HG03432 (cell line): ENCODE measurements around the gene MRTFB.
A peak's percentile ranks its signal among the peaks of the same experiment; 100 is the strongest.

Experiments
- ATAC-seq: cut with Tn5 transposase; IDR thresholded peaks from one replicate; pipeline ENCODE4 v1.9.1; 2021; ENCODE audit warnings: mild to moderate bottlenecking, moderate library complexity; ENCODE audit not compliant: unreplicated experiment

MRTFB gene

DNA sequence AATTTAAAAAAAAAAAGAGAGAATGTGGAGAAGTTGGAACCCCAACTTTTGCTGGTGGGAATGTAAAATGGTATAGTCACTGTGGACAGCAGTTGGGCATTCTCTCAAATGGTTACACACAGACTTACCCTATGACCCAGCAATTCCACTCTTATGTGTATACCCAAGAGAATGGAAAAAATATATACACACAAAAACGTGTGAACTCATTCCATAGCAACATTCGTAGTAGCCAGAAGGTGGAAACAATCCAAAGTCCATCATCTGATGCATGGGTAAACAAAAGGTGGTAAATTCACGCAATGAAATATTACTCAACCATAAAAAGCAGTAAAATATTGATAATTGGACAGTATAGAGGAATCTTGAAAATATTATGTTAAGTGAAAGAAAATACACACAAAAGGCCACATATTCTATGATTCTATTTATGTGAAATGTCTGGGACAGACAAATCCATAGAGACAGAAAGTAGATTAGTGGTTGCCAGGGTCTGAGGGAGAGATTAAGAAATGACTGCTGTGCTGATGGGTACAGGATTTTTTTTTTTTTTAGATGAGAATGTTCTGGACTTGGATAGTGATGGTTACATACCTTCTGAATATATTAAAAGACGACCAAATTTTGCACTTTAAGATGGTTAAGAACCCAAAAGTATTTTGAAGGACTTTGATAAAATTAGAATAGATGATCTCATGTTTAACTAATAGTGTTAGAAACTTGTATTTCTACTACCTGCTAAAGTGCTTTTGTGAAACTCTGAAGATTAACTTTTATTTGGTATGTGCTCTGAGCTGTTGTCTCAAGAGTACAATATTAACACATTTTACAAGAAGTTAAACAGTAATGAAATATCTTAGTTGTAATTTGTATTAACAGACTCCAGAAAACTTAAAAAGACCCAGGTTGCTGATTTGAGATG lies 60.9 kb downstream of the MRTFB start:
- no peak for ATAC-seq

DNA sequence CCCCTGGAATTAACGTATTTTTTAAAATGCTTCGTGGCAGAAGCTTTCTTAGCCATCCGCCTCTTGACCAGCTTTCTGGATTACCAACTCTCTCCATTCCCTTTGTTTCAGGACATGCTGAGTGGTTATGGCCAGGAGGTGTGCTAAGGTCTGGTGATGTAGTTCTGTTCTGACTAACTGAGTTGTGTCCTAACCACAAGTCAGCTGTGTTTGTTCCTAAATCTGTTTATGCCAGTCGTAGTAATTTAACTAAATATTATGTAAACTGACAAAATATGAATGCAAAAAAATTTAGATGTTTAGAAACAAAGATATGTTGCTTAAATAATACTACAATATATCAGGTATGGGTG lies 61.6 kb downstream of the MRTFB start:
- ATAC-seq = peak; percentile 57

DNA sequence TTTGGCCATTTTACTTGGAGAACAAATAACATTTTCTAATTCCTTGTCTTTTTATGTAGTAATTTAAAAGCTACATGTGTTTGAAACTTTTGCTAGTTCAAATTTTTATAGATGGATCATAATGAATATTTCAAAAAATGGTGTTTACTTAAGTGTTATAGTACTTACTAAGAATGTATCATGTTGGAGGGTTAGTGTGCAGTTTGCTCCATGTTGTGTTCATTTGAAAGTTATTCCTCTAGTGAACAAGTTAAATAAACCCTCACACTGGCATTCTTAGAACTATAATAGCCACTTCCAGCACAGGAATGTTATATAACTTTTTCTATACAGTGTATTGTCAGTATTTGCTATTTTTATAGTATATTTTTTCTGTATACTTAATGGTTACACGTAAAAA lies 62.8 kb downstream of the MRTFB start:
- ATAC-seq = no peak

DNA sequence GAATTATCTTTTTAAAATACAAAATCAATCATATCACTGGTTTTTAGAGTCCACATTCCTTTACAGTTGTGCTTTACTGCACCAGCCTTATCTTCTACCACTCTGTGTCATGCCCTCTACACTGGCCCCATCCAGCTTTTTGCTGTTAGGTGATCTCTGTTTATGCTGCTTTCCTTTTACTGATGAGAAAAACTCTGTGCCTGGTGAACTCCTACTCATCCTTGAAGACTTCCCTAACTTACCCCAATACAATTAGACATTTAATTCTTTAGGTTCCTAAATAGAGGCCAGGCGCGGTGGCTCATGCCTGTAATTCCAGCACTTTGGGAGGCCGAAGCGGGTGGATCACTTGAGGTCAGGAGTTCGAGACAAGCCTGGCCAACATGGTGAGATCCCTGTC lies 64.6 kb downstream of the MRTFB start:
- ATAC-seq = no peak

DNA sequence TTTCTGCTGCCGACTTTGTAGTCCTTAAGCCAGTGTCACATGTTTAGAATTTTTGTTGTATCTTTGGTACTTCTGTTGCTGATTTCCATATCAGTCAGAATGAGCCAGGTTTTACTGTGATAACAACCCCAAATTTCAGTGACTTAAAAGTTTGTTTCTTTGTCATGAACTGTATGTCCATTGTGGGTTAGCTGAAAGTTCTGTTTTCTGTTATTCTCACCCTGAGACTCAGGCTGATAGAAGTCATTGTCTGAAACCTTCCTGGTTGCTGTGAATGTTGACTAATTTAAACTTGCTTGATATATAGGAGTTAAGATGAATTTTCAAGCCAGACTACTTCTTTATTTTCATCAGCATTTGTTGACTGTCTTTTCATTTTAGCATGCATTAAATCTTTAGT lies 68.8 kb downstream of the MRTFB start:
- no peak for ATAC-seq

DNA sequence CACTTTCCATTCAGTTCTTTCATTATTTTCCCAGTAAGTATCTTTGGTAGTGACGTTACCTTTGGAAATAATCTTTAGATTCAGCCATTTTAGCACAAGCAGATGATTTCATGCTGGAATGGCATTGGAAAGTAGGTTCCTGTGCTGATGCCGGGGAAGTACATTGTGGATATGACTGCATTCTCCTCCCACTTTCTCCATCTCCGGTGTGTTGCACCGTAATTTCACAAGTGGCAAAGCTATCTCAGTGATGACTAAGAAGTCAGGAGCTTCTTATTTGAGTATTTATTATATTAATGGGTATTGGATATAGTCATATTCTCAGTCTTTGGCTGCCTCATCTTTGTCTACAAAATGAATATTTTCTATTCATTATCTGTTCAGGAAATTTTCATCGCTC lies 69.8 kb downstream of the MRTFB start:
- no peak for ATAC-seq

DNA sequence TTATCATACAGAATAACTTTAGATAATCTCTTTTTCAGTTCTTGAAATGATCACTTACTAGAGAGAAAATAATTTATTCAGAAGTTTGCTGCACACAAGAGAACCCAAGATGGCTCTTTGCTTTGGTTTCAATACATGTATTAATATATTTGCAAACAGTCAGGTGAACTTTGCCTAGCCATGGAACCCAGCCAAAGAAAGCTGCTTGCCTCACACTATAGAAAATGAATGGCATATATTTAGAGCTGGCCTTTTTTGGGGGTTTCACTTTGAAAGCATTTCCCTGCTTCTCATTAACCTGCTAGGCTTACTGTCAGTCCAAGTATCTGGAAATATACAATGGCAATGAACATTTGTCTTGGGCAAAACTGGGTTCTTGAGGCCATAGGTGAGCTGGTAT lies 75.3 kb downstream of the MRTFB start:
- ATAC-seq = no peak

DNA sequence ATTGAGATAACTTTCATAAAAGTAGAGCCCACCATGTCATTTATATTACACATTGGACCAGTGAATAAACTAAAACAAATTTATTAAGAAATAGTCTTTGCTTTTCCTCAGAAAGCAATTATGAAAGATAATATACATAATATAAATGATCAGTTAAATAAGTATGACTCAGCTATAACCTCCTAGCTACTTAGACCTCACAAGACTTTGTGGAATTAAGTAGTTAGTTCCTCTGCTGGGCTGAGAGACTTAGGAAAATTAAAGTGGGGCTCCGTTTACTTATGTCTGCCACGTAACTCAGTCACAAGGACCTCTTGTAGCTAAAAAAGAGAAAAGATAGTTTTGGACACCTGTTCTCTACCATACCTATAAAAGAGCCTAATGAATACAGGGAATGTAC lies 76.9 kb downstream of the MRTFB start:
- ATAC-seq = no peak

DNA sequence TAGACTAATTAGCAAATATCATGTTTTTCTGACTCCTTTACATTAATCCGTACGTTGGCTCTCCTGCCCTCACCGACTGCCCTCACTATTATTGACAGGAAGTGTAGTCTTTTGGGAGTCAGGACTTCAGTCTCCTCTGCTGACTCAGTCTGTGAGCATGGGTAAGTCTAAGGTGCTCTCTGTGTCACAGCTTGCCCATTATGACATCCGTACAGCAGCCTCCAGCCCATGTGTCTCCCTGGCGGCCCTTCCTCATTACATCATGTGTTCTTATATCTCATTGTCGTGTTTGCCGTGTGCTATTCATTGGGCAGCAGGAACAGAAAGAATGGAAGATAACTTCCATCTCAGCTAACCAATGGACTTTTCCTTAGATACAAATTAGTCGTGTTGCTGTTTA lies 77.5 kb downstream of the MRTFB start:
- ATAC-seq = no peak

DNA sequence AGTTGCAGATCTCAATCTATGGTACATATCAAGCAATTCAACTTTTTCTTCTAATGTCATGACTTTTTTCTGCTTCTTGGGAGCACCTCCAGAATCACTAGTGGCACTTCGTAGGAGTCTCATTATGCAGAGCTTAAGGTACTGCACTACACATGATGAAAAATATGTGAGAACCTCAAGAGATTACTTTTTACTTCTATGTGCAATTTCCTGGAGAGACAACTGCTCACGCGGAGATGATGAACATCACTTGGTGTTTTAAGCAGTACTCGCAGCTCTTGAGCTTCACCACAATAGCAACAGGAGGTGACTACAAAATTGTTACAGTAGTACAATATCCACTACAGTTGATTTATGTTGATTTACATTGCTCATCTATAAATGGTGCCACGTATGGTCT lies 79.7 kb downstream of the MRTFB start:
- ATAC-seq = no peak

DNA sequence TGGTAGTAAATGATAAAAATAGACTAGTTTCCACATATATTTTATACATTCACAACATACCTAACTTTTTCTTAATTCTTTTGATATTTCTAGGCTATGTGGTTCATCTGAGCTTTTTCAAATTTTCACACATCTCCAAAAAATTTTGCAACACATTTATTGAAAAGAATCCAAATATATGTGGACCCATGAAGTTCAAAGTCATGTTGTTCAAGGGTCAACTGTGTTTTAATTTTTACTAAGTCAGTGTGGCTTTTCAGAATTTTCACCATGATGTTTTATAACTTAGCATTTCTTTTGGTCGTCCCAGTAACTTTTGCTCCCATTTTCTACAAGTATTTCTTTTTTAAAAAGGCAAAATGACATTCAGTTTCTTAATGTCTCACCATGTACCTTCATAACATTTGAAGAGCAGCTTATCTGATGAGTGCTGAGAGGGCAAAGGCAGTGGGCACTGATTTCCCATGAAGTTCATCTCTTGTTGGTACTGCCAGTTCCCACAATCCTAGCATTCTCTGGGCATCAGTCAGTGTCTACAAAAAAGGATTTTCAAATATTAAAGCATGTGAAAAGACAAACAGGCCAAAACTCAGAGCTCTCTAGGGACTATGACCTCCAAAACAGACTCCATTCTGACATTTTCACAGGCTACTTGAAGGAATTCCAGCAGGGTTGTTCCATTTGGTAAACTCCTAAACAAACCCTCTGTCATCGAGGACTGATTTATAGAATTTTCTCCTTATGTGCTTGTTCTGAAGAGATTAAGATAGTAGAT lies 80.3 kb downstream of the MRTFB start:
- ATAC-seq = no peak

DNA sequence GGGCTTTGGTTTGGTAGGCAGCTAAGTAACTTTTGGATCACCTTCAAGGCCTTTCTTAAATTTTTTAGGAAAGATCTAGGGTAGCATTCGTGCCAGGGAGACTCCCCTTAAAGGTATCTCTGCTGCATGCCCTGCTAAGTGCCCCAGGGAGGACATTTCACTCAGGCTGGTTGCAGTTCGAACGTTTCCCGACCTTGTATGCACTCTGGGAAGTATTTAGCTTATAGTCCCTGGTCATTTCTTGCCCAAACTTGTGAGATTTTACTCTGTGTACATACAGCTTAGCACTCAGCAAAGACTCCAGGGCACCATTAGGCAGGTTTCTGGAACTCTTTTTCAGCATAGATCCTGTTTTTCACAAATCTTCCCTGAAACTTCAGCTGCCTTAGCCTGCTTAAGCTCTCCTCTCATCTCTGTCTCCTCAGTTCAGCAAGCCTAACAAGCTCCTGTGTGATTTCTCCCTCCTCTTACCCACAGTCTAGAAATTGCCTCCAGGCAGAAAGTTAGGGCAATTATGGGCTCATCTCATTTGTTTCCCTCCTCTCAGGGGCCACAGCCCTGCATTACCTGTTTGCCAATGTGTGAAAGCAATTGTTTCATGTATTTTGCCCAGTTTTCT lies 84.6 kb downstream of the MRTFB start:
- no peak for ATAC-seq

DNA sequence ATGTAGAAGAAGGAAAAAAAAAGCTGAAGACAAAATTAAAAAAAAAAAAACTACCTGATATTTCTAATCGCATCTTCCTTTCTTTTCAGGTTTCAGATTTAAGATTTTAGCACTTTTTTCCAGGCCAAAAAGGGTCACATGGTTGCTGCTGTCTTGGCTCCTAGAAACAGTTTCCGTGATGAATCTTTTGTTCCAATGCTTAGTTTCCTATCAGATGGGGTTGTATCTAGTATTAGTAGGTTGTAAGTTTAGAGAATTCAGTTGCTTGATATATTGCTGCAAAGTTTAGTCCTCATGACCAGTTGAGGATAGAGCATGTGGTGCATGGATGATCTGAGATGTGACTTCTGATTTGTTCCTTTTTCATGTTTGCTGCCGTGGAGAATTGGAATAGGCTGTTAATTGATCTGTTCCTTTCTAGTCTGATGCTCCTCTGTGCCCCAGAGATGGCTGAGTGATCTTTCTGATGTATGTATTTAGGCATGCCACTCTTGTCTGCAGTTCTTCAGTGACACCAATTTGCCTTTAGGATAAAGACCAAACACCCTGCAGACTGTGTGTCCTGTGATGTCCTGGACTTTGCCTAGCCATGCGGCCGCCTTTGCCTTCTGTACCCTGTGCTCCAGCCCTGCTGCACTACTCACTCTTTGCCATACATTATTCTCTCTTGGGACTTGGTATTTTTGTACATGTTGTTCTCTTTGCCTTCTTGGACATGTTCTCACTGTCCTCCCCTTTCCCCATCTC lies 94.0 kb downstream of the MRTFB start:
- no peak for ATAC-seq

DNA sequence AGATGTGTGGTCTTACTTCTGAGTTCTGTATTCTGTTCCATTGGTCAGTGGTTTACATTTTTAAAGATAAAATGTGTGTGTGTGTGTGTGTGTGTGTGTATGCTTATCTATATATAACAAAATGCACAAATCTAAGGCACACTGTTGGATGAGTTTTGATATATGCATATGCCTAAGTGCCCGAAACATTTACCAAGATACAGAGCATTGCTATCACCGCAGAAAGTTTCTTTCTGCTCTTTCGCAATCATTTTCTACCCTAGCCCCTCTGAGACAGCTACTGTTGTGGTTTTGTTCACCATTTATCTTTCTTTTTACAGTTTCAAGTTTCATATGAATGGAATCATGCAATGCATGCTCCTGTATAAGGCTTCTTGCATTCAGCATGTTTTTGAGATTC lies 97.0 kb downstream of the MRTFB start:
- no peak for ATAC-seq

DNA sequence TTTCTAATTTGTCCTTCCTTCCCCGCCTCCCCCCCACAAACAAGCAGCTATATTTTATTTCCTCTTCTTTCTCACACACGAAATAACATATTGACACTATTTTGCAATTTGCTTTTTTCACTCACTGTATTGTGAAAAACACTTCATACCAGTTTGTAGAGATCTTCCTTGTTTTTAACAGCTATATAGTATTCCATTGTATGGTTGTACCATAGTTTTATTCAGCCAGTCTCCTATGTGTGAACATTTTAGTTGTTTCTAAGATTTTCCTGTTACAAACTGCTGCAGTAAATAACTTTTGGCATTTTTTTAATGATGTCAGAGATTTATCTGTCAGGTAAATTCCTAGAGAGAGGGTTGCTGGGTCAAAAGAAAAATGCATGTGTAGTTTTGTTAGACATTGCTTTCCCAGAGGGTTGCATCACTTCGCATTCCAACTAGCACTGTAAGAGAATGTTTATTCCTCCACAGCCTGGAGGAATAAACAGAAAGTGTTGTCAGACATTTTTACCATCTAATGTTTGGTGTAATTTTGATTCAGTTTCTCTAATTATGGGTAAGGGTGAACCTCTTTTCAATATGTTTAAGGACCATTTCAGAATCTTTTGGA lies 101.2 kb downstream of the MRTFB start:
- no peak for ATAC-seq

DNA sequence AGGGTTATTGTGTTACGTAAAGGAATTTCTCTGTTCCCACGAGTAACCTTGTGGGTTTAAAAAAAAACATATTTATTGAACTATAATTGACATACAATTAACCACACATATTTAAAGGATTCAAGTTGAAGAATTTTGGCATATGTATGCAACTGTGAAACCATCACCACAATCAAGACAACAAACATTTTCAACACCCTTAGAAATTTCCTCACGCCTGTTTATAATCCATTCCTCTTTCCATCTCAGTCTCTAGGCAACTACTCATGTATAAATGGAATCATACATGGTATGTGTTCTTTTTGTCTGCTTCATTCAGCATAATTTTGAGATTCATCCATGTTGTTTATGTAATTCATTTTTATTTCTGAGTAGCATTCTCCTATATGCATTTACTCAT lies 104.0 kb downstream of the MRTFB start:
- ATAC-seq = no peak

DNA sequence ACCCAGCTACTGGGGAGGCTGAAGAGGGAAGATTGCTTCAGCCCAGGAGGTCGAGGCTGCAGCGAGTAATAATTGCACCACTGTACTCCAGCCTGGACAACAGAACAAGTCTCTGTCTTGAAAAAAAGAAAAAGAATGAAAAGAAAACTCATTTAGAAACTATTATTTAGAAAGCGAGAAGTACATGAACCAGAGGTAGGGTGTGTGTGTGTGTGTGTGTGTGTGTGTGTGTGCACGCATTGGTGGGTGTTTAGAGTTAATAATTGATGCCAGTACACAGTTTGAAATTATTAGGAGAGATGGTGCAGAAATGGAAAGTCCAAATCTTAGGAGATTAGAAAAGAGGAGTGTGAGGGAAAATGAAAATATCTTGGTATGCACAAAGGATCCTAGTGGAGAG lies 106.6 kb downstream of the MRTFB start:
- no peak for ATAC-seq

DNA sequence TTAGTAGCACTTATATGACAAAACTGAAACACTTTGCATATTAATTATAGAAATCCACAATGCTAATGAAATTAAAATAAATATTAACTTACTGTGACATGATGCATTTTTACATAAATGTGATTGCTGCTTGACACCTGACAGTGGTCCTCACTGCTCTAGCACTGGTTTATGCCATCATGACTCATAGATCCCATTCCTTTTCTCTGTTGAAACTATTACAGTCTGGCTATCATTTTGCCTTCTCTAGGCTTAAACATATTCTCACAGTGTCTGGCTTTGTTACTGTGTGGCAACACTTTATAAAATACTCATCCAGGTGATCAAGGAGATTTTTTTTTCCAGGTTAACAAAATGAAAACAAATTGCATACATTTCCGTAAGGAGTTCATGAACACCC lies 108.0 kb downstream of the MRTFB start:
- no peak for ATAC-seq

DNA sequence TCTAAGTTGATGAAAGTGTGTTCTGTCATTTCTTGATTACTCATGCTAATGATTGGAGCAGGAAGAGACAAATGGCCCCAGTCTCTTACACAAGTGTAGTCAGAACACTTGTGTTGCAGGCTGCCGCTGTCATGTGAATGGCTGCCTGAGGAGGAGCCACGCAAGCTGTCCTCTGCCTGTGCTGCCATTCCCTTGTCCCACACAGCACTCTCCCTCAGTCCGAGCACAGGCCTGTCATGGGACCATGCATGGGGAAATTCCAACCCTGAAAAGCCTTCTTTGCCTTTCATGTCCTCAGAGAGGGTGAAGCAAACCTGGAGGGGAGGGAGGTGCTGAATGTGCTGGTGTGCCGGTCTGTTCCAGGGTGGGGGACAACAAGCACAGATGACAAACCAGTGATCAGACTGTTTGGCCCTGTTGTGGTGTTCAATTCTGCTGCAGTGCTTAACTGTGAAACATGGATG lies 109.4 kb downstream of the MRTFB start:
- no peak for ATAC-seq

DNA sequence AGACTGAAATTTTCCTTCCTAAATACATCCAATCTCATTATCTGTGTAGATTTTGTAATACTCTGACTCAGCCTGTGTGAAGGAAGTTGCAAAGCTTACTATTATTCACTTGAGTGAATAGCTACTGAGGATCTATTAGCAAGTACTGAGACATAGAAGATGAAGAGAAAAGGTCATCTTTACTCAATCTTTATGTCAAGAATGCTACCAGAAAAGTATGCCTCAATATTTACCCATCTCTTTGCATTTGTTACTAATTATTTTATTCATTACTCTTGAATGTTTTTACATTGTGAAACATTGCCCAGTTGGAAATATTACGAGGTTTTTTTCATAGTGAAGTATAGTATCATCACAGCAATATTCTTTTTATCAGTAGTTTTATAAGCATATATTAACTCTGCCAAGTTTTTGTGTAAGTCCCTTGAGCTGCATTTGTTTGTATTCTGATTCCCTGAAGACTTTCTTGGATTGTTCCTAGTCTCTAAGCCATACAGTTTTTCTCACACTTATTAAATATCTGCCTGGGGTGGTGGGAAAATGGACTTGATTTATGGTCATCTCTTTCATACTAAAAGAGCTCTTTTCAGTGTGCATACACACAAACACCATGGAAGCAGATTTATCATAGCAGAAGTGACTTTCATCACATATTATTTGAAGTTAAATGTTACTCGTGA lies 110.4 kb downstream of the MRTFB start:
- no peak for ATAC-seq
